ENCODE results near the gene CNR2.
A peak's percentile ranks its signal among the peaks of the same experiment; 100 is the strongest.

The CNR2 gene

GRCh38 chr1:23913212-23913880, at the start of gene CNR2:
Gene CNR2, minus strand, starts transcription at chr1:23913362. Its CDS starts 37,745 bp downstream, at chr1:23875617.
- Histone ChIP-seq H3K4me1 (ENCODE audit: insufficient read depth, low read length, poor library complexity, severe bottlenecking) (peaks cover 58% of the 10 kb centered on the region), H3K9me3 (ENCODE audit: insufficient read depth, low read depth, low read length) (no peaks in the 10 kb centered on the region), H3K36me3 (ENCODE audit: insufficient read depth, low read length) (no peaks in the 10 kb centered on the region), H3K9ac (ENCODE audit: low read depth, low read length, poor library complexity, severe bottlenecking) (peak within 1 kb of the TSS; percentile 68), H3F3A (ENCODE audit: low read depth) (0 out of 2 replicates have a peak, but pooled peaks cover 4% of the 10 kb centered on the region), H3K9me2 (replicated peaks; ENCODE audit: low read depth, low read length) (no peaks in the 10 kb centered on the region), H3K4me2 (ENCODE audit: low read depth, low read length, poor library complexity, severe bottlenecking) (peak within 1 kb of the TSS; percentile 80), H4K20me1 (ENCODE audit: insufficient read depth, low read length, poor library complexity, severe bottlenecking) (no peaks in the 10 kb centered on the region), H3K4me3 (ENCODE audit: low read length, poor library complexity, severe bottlenecking) (peak within 1 kb of the TSS; percentile 70), H3K27me3 (ENCODE audit: insufficient read depth, low read length, poor library complexity, severe bottlenecking) (no peaks in the 10 kb centered on the region), H3K79me2 (ENCODE audit: insufficient read depth, low read length) (peaks cover 41% of the 10 kb centered on the region), H2AFZ (ENCODE audit: low read length) (no peak within 1 kb of the TSS)
- no peak for TF ChIP-seq EZH2phosphoT487 (IDR thresholded peaks at IDR 0.05; ENCODE audit: borderline replicate concordance)
- no peak for TF ChIP-seq CTCF (conservative IDR thresholded peaks at IDR 0.05; ENCODE audit: low read length)

- no peaks in the 10 kb centered on the region for H3K9me2 ChIP-seq (replicated peaks; ENCODE audit: low read depth, low read length)
- H3K36me3 ChIP-seq (ENCODE audit: insufficient read depth, low read length), result peaks cover 31% of the 10 kb centered on the region; the same call in 1 of the 2 replicates
- TF ChIP-seq EZH2phosphoT487 (IDR thresholded peaks at IDR 0.05; ENCODE audit: borderline replicate concordance) (no peak), CTCF (conservative IDR thresholded peaks at IDR 0.05; ENCODE audit: low read length) (no peak)
- peak overlapping the region; percentile 100 for H3K9ac ChIP-seq (ENCODE audit: low read depth, low read length, poor library complexity, severe bottlenecking)
- H3K4me1 ChIP-seq (ENCODE audit: insufficient read depth, low read length, poor library complexity, severe bottlenecking), result peaks cover 13% of the 10 kb centered on the region
- peak overlapping the region; percentile 72 for H3K4me2 ChIP-seq (ENCODE audit: low read depth, low read length, poor library complexity, severe bottlenecking)
- peaks cover 6% of the 10 kb centered on the region; the same call in 1 of the 2 replicates for H3F3A ChIP-seq (ENCODE audit: low read depth)
- no peaks in the 10 kb centered on the region for H3K27me3 ChIP-seq (ENCODE audit: insufficient read depth, low read length, poor library complexity, severe bottlenecking)
- peaks cover 35% of the 10 kb centered on the region for H4K20me1 ChIP-seq (ENCODE audit: insufficient read depth, low read length, poor library complexity, severe bottlenecking)
- peaks cover 54% of the 10 kb centered on the region for H3K79me2 ChIP-seq (ENCODE audit: insufficient read depth, low read length)
- H2AFZ ChIP-seq (ENCODE audit: low read length), result no peak overlapping the region
- H3K4me3 ChIP-seq (ENCODE audit: low read length, poor library complexity, severe bottlenecking), result peak overlapping the region; percentile 96
- no peaks in the 10 kb centered on the region for H3K9me3 ChIP-seq (ENCODE audit: insufficient read depth, low read depth, low read length)
These were observed 47.3 kb upstream of the CNR2 start for GRCh38 chr1:23960291-23961020.

- peaks cover 46% of the 10 kb centered on the region for H3K79me2 ChIP-seq (ENCODE audit: insufficient read depth, low read length)
- peak within 1 kb of the TSS; percentile 100 for H3K9ac ChIP-seq (ENCODE audit: low read depth, low read length, poor library complexity, severe bottlenecking)
- TF ChIP-seq EZH2phosphoT487 (IDR thresholded peaks at IDR 0.05; ENCODE audit: borderline replicate concordance) (no peak), CTCF (conservative IDR thresholded peaks at IDR 0.05; ENCODE audit: low read length) (no peak)
- H3F3A ChIP-seq (ENCODE audit: low read depth), result no peaks in the 10 kb centered on the region; the same call in 1 of the 2 replicates
- H3K4me3 ChIP-seq (ENCODE audit: low read length, poor library complexity, severe bottlenecking), result peak within 1 kb of the TSS; percentile 96
- peaks cover 26% of the 10 kb centered on the region; the same call in 1 of the 2 replicates for H3K36me3 ChIP-seq (ENCODE audit: insufficient read depth, low read length)
- no peaks in the 10 kb centered on the region for H3K9me2 ChIP-seq (replicated peaks; ENCODE audit: low read depth, low read length)
- H4K20me1 ChIP-seq (ENCODE audit: insufficient read depth, low read length, poor library complexity, severe bottlenecking), result peaks cover 30% of the 10 kb centered on the region
- peaks cover 17% of the 10 kb centered on the region for H3K4me1 ChIP-seq (ENCODE audit: insufficient read depth, low read length, poor library complexity, severe bottlenecking)
- peak within 1 kb of the TSS; percentile 76 for H3K4me2 ChIP-seq (ENCODE audit: low read depth, low read length, poor library complexity, severe bottlenecking)
- H3K9me3 ChIP-seq (ENCODE audit: insufficient read depth, low read depth, low read length), result no peaks in the 10 kb centered on the region
- peak within 1 kb of the TSS; percentile 81 for H2AFZ ChIP-seq (ENCODE audit: low read length)
- H3K27me3 ChIP-seq (ENCODE audit: insufficient read depth, low read length, poor library complexity, severe bottlenecking), result no peaks in the 10 kb centered on the region
These were observed 46.5 kb upstream of the CNR2 start, which contains the start of gene PNRC2 for GRCh38 chr1:23959461-23960290. Gene PNRC2, plus strand, starts transcription at chr1:23959828. Its CDS starts 1,630 bp downstream, at chr1:23961458.
